T47D (cell line): Measurements from ENCODE around the gene KRTAP4-7.
"Not testable (repeated sequence)": the region's sequence is repeated elsewhere in the genome, so short reads cannot be mapped to it uniquely, and the experiment has no call there.

Source experiments
- DNase-seq, 2 experiments: peaks; one replicate each; pipeline versions ENCODE4 v3.0.0 to v3.0.0-alpha.2; 2011 to 2012; ENCODE audit warnings: low read depth in 1 of 2, low spot score in 1 of 2
- JUND ChIP-seq: IDR thresholded peaks from 2 replicates; pipeline ENCODE4 v1.6.1; 2012; ENCODE audit warnings: low read depth
- in situ Hi-C: cut with HindIII; loops from 2 replicates; pipeline ENCODE4 v1.10.0; 2016; ENCODE audit warnings: low sequenced_read_pairs, low pct_unique_long_range_greater_than_20kb

KRTAP4-7 gene

DNA sequence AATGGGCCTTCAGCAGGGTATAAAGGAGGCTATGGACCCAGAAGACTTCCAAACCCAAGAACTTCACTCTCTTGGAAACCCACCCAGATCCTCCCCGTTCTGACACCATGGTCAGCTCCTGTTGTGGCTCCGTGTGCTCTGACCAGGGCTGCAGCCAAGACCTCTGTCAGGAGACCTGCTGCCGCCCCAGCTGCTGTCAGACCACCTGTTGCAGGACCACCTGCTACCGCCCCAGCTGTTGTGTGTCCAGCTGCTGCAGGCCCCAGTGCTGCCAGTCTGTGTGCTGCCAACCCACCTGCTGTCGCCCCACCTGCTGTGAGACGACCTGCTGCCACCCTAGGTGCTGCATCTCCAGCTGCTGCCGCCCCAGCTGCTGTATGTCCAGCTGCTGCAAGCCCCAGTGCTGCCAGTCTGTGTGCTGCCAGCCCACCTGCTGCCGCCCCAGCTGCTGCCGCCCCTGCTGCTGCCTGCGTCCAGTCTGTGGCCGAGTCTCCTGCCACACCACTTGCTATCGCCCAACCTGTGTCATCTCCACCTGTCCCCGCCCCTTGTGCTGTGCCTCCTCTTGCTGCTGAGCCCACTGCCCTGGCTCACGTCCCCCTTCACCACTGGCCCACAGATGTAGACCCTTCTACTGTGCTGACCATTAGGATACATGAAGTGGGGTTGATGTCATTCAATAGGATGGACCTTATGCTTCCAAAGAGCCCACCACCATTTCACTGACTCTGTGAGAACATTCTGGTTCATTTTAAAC is at the start of gene KRTAP4-7:
TSS of gene KRTAP4-7 (plus strand) at position 51 of the 757 bp plus-strand sequence. CDS start at position 108, 57 bp downstream.
- in situ Hi-C loops: not testable (repeated sequence)

GRCh38 chr17:41034346-41034935 is 49.5 kb upstream of the KRTAP4-7 start, which contains the start of gene KRTAP1-3:
KRTAP1-3 (minus strand) TSS chr17:41034874; CDS start chr17:41034821, 53 bp downstream.
- in situ Hi-C loops: not testable (repeated sequence)

More for the DNA sequence above, at the start of gene KRTAP4-7:
- not testable (repeated sequence) for DNase-seq

DNA sequence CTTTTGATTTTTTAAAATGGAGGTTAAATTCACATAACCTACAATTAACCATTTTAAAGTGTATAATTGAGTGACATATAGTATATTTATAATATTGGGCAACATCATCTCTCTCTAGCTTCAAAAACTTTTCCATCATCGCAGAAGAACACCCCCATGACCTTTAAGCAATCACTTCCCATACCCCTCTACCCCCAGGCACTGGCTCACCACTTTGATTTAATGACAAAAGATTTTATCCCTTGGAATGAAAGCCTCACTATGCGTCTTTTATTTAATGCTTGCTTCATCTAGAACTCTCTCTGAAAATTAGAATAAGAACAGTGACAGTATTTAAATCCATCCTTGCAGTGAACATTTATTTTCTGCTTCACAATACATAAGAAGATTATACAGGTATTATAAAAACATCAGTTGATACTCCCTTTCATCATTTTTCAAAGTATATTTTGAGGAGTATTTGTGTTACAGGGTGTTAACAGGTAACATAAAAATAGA is 46.0 kb upstream of the KRTAP4-7 start:
- TF ChIP-seq JUND: no peak
- in situ Hi-C loops: no loop called here
- DNase-seq: no peak

More at GRCh38 chr17:41034346-41034935, 49.5 kb upstream of the KRTAP4-7 start, which contains the start of gene KRTAP1-3:
- DNase-seq: peak in 1 of 2 experiments; percentile 40

DNA sequence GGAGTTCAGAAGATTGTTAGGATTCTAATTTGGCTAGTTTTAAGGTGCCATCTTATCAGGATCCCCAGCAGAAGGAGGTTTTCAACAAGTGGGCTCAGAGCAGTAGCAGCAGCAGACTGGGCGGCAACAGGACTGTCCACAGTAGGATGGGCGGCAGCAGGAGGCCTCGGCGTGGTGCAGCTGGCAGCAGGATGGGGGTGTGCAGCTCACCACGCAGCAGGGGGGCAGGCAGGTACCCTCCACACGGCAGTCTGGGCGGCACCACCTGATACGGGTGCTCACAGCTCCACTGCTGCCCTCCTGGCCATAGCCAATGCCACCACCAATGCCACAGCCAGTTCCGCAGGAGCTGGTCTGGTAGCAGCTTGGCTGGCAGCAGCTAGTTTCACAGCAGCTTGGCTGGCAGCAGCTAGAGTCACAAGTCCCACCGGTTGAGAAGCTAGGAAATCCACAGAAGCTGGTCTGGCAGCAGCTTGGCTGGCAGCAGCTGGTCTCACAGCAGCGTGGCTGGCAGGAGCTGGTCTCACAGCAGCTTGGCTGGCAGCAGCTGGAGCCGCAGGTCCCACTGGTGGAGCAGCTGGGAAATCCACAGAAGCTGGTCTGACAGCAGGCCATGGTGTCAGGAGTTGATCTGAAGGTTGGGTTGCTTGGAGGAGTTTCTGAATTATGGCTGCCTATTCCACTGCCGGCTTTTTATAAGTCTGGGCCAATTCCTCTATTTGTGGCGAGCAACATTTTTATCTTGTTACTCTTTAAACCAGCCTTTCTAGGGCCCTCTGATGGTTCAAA is 43.0 kb upstream of the KRTAP4-7 start, which contains the start of gene KRTAP1-1:
TSS of gene KRTAP1-1 (minus strand) at position 668 of the 789 bp plus-strand sequence. CDS start at position 615, 53 bp downstream.
- DNase-seq: peak in 1 of 2 experiments; percentile 59
- in situ Hi-C loops: not testable (repeated sequence)

GRCh38 chr17:41042953-41043352 is 41.0 kb upstream of the KRTAP4-7 start:
- no peak for TF ChIP-seq JUND
- in situ Hi-C loops: no loop called here
- DNase-seq: no peak

- in situ Hi-C loops, DNase-seq: not testable (repeated sequence)
These were observed 37.0 kb upstream of the KRTAP4-7 start, which contains the start of gene KRTAP2-1 for GRCh38 chr17:41046735-41047465. KRTAP2-1 (minus strand) TSS chr17:41047316; CDS start chr17:41047267, 49 bp downstream.

DNA sequence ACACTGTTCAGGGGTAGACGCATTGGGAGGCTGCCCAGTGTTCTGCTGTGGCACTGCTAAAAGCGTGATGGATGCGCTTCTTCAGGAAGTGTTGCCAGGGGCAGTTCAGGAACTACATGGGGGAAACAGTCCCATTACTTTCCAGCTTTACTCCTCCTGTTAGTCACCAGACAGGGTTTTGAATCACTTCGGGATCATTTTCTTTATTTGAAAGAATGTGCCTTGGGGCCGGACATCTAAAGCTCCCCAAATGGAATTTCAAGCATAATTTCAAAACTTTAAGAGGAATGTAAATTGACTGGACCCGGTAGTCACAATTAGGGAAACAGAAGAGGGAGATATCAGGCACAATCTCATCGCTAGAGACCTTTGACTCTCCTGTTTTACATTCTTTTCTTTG is 35.5 kb upstream of the KRTAP4-7 start:
- no peak for TF ChIP-seq JUND
- no peak for DNase-seq
- in situ Hi-C loops: no loop called here

DNA sequence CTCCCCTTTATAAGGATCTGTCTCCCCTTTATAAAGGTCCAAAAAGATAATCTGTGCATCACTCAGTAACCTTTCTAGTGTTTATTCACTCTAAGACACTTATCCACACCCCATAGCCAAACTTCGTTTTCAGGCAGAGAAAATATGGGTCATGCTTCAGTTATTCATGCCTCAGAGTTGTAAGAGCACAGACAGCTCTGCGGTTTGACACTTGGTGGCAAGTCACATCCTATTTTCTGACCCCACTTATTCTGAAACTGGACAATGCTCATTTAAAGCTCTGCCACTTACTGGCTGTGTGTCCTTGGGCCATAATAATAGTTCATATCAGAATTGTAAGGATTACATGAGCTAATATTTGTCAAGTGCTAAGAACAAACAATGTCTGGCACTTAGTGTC is 34.8 kb upstream of the KRTAP4-7 start:
- no peak for TF ChIP-seq JUND
- peak in 1 of 2 experiments; percentile 57 for DNase-seq
- in situ Hi-C loops: no loop called here

DNA sequence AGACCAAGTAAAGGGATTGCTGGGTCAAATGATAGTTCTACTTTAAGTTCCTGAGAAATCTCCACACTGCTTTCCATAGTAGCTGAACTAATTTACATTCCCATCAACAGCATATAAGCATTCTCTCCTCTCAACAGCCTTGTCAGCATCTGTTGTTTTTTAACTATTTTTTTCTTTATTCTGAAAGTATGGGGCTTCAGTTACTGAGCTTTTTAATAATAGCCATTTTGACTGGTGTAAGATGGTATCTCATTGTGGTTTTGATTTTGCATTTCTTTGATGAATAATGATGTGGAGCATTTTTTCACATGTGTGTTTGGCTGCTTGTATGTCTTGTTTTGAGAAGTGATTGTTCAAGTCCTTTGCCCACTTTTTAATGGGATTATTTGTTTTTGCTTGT is 31.4 kb upstream of the KRTAP4-7 start:
- DNase-seq: no peak
- in situ Hi-C loops: no loop called here
- TF ChIP-seq JUND: no peak

- TF ChIP-seq JUND: no peak
- no peak for DNase-seq
- in situ Hi-C loops: no loop called here
These were observed 29.9 kb upstream of the KRTAP4-7 start for GRCh38 chr17:41054025-41054424.

DNA sequence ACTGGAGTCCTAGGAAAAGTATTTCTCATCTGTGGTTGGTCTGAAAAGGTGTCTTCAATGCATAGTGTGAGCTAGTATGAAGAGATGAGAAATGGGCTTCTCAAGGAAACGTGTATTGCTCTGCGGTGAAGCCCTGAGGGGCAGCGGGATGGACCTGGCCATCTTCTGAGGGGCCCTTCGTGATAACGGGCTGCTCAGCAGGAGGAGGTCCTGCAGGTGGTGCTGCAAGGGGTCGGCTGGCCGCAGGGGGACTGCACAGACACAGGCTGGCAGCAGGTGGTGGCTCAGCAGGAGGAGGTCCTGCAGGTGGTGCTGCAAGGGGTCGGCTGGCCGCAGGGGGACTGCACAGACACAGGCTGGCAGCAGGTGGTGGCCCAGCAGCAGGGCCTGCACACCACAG is 29.4 kb upstream of the KRTAP4-7 start:
- in situ Hi-C loops: not testable (repeated sequence)

GRCh38 chr17:41055130-41055529 is 28.8 kb upstream of the KRTAP4-7 start, which contains the start of gene KRTAP2-2:
KRTAP2-2 (minus strand) TSS chr17:41055230; CDS start chr17:41055211, 19 bp downstream.
- in situ Hi-C loops, DNase-seq: not testable (repeated sequence)

More for the DNA sequence above, 29.4 kb upstream of the KRTAP4-7 start:
- not testable (repeated sequence) for DNase-seq
